SU-DHL-6 (cell line): ENCODE measurements around the gene TFAP2E.

Experiments used
- CTCF ChIP-seq: fragments of 200-600 bp; sonication (generic); IDR thresholded peaks from one replicate; pipeline ENCODE4 v1.5.1; 2017; ENCODE audit warnings: antibody characterized with exemption, mild to moderate bottlenecking, low read length, moderate library complexity; ENCODE audit not compliant: insufficient read depth, poor library complexity, severe bottlenecking
- EZH2phosphoT487 ChIP-seq: fragments of 200-600 bp; sonication (generic), shearing (Covaris generic); conservative IDR thresholded peaks from 2 replicates; pipeline ENCODE4 v1.6.1; 2018; ENCODE audit warnings: mild to moderate bottlenecking, antibody characterized with exemption, low read length, moderate library complexity, mixed read lengths

- no peak for TF ChIP-seq EZH2phosphoT487
- TF ChIP-seq CTCF, result no peak
Measured at GRCh38 chr1:35603941-35604340, 30.8 kb downstream of the TFAP2E start.
